LNCaP clone FGC (cell line): Measurements from ENCODE around the gene C14orf93.

Experiments
- DNase-seq: peaks from one replicate; pipeline ENCODE4 v3.0.0-alpha.2; 2011; ENCODE audit warnings: low read depth
- H3K4me3 ChIP-seq: 2 replicates; pipeline ENCODE4 v1.5.1; 2011; ENCODE audit warnings: mild to moderate bottlenecking, low read depth, low read length, control low read depth
- CTCF ChIP-seq: IDR thresholded peaks from 2 replicates; pipeline ENCODE4 v1.5.1; 2012; ENCODE audit warnings: mild to moderate bottlenecking; ENCODE audit not compliant: control insufficient read depth, insufficient read depth; ENCODE audit errors: extremely low read depth

Gene C14orf93

GRCh38 chr14:23024612-23025075, 14.7 kb upstream of the C14orf93 start:
- no peak for DNase-seq
- TF ChIP-seq CTCF, result no peak
- H3K4me3 ChIP-seq, result no peak overlapping the region

GRCh38 chr14:23023795-23024152, 13.8 kb upstream of the C14orf93 start:
- no peak for DNase-seq
- no peak overlapping the region for H3K4me3 ChIP-seq
- TF ChIP-seq CTCF, result no peak

- TF ChIP-seq CTCF, result no peak
- H3K4me3 ChIP-seq, result no peak overlapping the region
- no peak for DNase-seq
Observed at GRCh38 chr14:23023022-23023794, 13.3 kb upstream of the C14orf93 start.

GRCh38 chr14:23021889-23022442, 12.0 kb upstream of the C14orf93 start:
- H3K4me3 ChIP-seq, result no peak overlapping the region
- no peak for DNase-seq
- TF ChIP-seq CTCF, result no peak

- no peak overlapping the region for H3K4me3 ChIP-seq
- TF ChIP-seq CTCF, result no peak
- no peak for DNase-seq
Observed at GRCh38 chr14:23021434-23021833, 11.5 kb upstream of the C14orf93 start.

GRCh38 chr14:23020143-23021128, 10.5 kb upstream of the C14orf93 start:
- no peak overlapping the region for H3K4me3 ChIP-seq
- no peak for DNase-seq
- TF ChIP-seq CTCF, result no peak
